AG09319 (cell line): Measurements from ENCODE around the gene SRGAP3.

Source experiments
- DNase-seq: peaks from one replicate; pipeline ENCODE4 v3.0.0-alpha.2; 2010; ENCODE audit warnings: low read depth; ENCODE audit errors: extremely low read depth
- TF ChIP-seq, protein P1 (sequence below): IDR thresholded peaks from 2 replicates; pipeline ENCODE4 v1.5.1; 2011; ENCODE audit warnings: low read depth, mild to moderate bottlenecking, inconsistent platforms, low read length, moderate library complexity

SRGAP3 gene

DNA sequence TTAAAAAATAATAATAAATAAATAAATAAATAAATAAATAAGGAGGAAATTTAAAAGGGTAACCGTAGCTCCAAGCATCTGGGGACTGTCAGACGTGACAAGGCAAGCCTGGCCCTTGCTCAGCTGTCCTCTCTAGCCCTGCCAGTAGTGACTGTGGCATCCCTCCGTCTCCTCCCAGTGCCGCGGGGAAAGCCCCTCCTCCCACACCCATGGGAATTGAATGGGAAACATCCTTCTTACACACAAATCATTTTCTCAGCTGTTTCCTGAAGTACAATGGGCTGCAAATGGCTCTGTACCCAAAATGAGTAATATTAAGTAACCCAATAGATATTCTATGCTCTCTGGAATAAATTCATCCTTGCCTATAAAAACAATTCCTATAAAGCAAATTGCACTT, 184.6 kb downstream of the SRGAP3 start:
- DNase-seq = no peak
- TF ChIP-seq, protein P1, sequence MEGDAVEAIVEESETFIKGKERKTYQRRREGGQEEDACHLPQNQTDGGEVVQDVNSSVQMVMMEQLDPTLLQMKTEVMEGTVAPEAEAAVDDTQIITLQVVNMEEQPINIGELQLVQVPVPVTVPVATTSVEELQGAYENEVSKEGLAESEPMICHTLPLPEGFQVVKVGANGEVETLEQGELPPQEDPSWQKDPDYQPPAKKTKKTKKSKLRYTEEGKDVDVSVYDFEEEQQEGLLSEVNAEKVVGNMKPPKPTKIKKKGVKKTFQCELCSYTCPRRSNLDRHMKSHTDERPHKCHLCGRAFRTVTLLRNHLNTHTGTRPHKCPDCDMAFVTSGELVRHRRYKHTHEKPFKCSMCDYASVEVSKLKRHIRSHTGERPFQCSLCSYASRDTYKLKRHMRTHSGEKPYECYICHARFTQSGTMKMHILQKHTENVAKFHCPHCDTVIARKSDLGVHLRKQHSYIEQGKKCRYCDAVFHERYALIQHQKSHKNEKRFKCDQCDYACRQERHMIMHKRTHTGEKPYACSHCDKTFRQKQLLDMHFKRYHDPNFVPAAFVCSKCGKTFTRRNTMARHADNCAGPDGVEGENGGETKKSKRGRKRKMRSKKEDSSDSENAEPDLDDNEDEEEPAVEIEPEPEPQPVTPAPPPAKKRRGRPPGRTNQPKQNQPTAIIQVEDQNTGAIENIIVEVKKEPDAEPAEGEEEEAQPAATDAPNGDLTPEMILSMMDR = no peak

DNA sequence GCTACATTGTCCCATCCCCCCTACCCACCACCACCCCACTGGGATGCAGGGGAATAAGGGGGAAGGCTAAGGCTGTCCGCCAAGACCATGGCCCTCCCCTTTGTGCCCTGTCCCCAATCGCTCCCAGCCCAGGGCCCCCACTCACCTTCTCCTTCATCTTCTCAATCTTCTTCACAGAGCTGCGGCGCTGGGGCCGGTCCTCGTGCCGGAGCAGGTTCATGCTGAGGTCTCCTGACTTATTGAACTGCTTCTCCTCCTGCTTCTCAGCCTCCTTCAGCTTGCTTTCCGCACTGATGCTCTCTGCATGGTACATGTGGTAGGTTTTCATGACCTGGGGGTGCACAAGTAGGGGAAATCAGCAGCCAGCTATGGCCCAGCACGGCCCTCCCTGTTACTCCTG, 185.2 kb downstream of the SRGAP3 start:
- DNase-seq = no peak
- TF ChIP-seq, protein P1 = no peak

DNA sequence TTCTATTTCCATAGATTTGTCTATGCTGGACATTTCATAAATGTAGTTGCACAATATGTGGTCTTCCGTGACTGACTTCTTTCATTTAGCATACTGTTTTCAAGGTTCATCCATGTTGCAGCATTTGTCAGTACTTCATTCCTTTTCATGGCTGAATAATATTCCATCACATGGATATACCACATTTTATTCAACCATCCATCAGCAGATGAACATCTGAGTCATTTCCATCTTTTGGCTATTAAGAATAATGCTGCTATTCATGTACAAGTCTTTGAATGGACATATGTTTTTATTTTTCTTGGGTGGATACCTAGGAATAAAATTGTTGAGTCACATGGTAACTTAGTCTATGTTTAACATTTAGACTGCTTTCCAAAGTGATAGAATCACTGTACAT, 186.9 kb downstream of the SRGAP3 start:
- TF ChIP-seq, protein P1 = no peak
- DNase-seq = no peak

DNA sequence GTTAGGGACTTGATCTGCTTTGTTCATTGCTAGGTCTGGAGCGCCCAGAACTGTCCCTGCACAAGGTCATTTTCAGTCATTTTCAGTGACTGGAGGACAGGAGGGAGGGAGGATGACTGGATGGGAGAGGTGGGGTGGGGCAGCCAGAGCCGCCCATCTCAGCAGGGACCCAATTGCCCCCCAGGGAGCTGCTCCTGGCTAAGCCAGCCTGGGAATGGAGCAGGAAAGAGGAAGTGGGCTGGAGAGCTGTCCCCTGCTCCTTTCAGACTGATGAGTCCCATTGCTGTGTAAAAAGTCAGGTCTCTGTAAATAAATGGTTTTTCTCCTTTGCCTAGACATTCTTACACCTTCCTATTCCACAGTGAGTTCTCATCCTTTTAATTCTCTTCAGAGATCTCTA, 187.8 kb downstream of the SRGAP3 start:
- no peak for DNase-seq
- TF ChIP-seq, protein P1 = no peak

DNA sequence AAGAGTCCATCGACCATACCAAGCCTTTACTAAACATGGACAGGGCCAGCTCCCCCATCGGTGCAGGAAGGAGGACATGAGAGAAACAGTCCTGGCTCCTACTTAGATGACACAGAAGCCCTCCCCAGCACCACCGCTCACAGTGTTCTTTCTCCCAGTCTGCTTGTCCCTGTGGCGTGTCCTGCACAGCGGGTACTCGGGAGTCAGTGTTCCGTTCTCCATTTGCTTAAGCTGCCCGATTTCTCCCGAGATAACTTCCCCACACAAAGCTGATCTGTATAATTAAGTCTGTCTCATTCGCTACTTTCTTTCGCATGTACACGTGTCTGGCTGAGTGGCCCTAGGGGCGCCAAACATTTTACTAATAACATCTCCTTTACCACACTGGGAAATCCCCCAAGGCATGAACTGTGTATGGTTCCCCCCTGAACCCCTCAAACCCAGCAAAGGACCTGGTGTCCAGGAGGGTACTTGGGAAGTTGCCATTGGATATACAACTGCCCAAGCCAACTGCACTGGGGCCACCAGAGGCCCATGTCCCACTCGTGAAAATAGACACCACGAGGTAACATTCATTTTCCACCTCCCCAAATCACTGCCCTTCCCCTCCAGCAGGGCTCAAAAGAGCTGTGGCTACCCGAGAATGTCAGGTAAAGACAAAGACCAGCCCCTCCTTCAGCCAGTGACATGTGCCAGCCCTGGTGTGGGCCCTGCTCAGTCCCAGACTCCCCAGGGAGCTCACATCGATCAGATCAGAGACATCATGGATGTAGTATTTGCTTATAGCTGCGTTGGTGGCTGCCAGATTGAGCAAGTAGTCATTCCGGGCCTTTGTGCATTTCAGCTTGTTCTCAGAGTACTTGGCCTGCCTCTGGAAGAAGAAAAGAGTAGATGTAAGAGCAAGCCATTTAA, 189.7 kb downstream of the SRGAP3 start:
- TF ChIP-seq, protein P1 = no peak
- DNase-seq = no peak

DNA sequence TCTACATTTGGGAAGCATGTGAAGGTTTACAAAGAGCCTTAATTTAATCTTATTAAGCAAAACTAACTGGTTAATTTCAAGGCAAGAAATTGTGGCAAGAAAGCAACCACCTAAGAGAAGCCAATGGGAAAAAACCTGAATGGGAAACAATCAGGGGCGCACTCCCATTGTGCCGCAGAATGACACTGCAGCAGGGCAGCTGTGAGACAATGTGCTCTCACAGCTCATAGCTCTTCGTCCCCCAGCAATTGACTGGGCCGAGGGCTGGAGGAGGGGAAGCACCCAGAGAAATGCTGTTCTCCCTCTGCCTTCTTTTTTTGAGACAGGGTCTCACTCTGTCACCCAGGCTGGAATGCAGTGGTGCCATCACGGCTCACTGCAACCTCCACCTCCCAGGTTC, 192.9 kb downstream of the SRGAP3 start:
- TF ChIP-seq, protein P1 = no peak
- no peak for DNase-seq

DNA sequence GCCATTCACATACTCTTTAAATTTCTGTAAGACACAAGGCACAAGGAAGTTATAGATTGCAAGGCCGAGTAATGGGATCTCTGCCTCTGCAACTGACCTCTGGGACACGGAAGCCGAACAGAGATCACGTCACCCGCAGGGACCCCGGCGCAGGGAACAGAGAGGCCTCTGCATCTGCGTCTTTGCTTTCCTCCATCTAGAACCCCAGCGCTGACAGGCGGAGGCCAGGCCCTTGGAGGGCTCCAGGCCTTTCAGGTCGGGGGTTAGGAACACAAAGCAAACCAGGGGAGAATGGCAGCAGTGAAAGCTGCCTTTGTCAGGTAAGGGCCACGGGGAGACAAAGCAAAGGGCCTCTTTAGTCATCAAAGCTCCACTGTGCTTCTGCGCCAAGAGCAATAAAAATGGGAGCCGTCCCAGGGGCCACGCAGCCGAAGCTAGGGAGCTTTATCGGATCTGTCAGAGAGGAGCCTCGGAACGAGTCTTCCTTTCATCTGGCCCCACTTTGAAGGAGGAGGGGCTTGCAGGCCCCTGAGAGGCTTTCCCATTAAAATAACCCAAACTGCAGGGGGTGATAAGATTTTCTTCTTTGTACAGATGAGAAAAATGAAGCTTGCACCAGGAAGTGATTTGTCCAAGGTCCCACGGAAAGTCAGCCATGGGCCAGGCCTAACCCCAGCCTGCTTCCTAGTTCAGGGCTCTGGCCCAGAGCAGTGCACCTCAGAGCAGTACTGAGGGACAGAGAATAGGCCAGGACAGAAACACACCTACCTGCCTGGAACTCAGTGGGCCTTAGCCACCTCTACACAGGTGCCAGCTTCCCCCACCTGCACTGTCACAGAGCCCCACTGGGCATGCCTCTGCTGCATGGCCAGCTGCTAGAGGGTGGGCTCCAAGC, 201.7 kb downstream of the SRGAP3 start:
- DNase-seq = no peak
- TF ChIP-seq, protein P1 = no peak
